ENCODE results near the gene SHMT2.

Gene SHMT2

DNA sequence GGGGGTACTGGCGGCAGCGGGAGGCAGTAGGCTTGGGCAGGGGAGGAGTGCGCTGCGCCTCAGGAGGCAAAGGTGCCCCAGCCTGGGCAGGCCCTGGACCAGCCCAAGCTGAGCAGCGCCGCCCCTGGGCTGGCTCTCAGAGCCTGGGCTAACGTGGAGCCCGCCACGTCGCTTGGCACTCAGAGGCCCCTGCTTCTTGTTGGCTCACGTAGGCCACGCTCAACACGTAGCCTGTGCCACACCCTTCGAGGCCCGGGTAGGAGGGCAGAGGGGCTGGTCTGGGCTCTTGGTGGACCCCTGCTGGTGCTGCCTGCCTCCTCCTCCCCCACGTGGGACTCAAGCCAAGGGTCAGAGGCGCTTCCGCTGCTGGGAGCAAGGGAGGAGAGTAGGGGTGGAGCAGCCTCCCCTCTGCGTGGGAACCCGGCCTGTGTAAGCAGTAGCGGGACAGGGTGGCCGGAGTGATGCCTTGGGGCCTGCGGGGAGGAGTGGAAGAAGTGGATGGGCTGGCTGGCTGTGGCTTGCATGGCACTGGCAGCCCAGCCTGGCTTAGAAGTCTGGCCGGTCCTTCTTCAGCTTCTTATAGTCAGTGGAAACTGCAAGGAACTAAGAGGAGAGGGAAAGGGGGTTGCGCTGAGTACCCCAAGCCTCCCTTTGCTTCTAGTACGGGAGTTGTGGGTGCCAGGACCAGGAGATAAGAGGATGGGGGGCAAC is 5.7 kb downstream of the SHMT2 start:
- no peak overlapping the region for H3K4me3 ChIP-seq (ENCODE audit: low read length)
- DNase-seq (ENCODE audit: low read depth, low spot score) = no peak

DNA sequence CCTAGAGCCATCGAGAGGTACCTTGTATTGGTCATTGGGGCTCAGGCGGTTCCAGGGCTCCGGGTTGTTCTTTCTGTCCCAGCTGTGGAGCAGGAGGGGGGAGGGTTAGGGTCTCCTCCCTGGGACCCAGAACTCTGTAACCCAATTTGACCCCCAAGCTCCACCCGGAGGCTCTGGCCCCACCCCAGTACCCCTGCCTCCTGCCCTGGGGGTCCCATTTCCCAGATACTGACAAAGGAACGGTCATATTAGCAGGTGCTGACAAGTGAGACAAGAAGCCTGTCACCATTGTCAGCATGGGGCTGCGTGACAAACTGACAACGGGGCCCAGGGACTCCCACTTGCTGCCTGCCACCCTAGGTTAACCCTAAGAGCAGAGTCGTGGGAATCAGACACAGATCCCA is 6.2 kb downstream of the SHMT2 start:
- no peak overlapping the region for H3K4me3 ChIP-seq (ENCODE audit: low read length)
- DNase-seq (ENCODE audit: low read depth, low spot score) = no peak

DNA sequence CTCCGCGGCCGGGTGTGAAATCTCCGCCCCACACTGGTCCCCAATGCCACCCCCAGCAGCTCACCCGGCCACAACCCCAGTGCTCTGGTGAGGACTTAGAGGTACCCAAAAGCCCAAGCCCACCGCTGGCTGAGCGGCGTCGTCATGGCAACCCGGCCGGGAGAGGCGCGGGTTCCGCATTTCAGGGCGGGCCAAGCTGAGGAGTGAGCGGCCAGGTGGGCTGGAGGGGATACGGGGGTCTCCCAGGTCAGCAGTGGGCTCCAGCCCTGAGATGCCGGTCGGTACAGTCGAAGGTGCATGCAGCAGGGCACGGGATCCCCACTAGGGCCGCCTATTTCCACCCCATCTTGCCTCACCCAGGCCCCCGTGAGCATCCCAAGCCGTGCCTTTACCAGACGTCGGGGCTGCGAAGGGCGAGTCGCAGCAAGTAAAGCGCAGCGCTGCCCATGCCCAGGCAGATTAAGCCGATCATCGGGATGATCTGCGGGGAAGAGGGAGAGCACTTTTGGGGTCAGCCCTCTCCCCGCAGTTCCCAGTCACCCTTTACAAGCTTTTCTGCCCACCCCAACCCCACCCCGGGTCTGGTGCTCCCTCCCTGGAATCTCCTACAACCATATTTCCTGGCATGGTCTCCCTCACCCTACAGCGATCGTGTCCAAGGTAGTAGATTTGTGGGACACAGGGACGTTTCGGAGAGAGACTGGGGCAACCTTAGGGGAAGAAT is 6.9 kb downstream of the SHMT2 start:
- H3K4me3 ChIP-seq (ENCODE audit: low read length) = no peak overlapping the region
- no peak for DNase-seq (ENCODE audit: low read depth, low spot score)

DNA sequence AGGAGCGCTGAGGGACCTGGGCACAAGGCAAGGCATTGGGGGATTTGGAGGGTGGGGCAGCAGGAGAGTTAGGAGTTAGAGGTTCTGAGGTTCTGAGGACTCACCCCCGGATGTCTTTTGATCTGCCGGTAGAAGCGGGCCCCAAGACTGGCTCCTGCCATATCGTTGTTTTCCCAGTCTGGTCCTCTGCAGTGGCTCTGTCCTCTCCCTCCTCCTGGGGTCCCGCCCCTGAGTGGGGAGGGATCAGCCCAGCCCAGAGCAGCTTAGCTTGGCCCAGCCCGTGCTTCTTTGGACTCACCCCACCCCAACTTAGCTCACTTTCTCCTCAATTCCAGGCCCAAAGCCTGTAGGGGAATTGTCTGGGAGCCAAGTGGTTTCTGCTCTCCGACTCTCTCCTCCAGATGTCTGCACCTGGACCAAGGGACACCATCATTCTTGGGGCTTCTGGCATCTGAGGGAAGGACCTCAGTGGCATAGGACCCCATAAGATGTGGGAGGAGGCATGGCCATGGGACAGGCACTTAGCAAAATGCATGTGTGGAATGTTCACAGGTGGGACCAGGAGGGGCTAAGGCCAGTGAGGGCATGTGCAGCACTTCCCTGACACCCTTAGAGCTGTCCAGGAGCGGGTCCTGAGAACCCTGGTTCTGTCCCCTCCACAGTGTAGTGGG is 7.5 kb downstream of the SHMT2 start:
- no peak overlapping the region for H3K4me3 ChIP-seq (ENCODE audit: low read length)
- DNase-seq (ENCODE audit: low read depth, low spot score) = no peak

DNA sequence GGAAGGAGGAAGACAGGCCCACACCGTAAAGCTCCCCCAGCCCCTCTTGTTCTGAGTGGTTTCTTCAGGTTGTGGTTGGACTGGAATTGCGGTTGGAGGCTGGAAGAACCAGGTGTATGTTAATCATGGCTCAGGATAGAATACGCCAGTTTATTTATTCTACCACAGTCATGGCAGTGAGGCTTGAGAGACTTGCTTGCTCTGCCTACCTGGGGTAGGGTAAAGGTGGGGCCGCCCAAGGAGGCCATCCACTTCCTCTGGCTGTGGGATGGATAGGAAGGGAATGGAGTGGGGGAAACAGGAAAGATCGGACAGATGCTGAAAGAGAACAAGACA is 8.1 kb downstream of the SHMT2 start:
- DNase-seq (ENCODE audit: low read depth, low spot score) = no peak

DNA sequence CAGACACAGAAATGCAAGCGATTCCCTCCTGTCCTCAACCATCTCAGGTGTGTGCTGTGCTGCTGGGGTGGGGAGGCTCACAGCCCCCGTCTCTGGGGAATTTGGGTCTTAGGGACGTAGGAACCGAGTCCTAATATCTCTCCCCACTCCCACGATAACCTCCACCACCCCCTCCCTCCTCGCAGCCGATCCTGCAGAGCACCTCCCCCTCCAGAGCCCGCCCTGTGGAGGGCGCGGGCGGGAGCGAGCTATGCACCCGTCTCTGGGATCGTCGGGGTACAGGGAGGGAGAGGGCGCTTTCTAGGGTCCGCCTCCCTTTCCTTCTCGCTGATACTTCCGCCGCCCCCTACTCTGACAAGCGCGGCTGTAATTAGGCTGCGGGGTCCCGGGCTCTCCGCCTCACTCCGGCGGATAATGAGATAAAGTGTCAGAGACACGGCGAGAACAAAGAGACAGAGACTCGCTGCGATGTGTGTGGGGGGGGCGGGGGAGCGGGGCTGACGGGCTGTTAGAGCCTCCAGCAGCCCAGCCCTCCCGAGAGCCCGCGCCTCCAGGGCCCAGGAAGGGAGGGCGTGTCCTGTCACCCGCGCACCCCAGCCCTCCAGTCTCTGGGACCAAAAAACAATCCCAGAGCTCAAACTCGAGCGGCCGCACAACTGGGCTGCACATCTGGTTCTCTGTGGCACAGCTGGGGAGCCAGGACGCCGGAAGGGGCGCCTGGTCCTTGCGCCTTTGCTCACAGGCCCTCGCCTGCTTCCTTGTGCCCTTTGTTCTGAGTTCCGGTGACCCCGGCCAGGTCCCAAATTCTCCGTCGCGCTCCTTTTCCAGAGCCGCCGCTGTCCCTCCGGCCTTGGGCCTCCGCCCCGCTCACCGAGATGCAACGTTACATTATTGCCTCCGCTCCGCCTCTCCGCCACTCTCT is 8.7 kb downstream of the SHMT2 start:
- peak overlapping the region; percentile 65 for H3K4me3 ChIP-seq (ENCODE audit: low read length)
- no peak for DNase-seq (ENCODE audit: low read depth, low spot score)

More for the DNA sequence above, 8.1 kb downstream of the SHMT2 start:
- H3K4me3 ChIP-seq (ENCODE audit: low read length) = peak overlapping the region; percentile 65

DNA sequence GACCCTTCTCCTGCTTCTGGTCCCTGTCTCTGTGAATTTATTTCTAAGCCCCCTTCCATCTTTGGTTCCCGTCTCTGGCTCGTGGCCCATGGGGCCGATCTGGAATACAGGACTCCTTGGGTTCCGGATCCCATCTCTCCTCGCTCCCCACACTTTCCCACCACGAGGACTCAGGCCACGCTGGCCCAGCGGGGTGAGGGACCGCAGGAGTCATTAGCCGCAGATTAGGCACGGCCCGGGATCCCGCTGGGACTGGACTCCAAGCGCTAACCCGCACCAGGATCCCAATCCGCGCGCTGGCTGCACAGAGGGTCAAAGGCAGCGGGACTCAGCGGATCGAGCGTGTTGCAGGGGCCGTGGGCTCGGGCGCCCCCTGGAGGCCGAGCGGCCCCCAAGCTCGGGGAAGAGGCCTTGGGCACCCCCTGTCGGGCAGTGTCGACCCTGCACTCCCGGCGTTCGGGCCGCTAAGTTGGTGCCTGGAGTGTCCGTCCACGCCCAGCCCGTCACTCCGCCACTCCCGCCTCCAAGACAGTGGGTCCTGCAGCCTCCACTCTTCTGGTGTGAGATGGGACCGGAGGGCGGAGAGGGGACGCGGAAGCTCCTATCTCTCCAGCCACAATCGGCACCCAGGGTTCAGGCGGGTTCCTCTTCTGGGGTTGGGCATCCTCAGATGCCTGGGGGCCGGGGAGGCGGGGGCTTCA is 9.5 kb downstream of the SHMT2 start:
- DNase-seq (ENCODE audit: low read depth, low spot score) = peak; percentile 67

DNA sequence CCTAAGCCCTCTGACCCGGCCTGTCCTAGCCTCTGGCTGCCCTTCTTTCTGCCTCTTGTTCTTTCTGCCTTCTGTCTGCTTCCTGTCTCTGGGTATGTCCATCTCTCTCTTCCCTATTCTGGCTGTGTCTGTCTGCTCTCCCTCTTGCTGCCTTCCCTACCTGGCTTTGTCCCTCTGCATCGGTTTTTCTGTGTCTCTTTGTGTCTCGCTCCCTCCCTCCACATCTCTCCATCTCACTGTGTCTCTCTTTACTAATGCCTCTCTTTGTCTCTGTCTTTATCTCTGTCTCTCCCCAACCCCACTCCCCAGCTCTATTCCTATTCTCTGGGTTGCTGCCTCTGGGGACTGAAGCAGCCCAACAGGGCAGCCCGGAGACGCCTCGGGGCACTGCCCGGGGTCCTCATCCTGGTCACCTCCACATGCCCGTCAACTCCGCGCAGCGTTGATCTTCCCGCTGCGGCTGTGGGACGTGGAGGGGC is 10.1 kb downstream of the SHMT2 start:
- no peak for DNase-seq (ENCODE audit: low read depth, low spot score)
- H3K4me3 ChIP-seq (ENCODE audit: low read length) = peak overlapping the region; percentile 65

More for the DNA sequence above, 9.5 kb downstream of the SHMT2 start:
- peak overlapping the region; percentile 65 for H3K4me3 ChIP-seq (ENCODE audit: low read length)

DNA sequence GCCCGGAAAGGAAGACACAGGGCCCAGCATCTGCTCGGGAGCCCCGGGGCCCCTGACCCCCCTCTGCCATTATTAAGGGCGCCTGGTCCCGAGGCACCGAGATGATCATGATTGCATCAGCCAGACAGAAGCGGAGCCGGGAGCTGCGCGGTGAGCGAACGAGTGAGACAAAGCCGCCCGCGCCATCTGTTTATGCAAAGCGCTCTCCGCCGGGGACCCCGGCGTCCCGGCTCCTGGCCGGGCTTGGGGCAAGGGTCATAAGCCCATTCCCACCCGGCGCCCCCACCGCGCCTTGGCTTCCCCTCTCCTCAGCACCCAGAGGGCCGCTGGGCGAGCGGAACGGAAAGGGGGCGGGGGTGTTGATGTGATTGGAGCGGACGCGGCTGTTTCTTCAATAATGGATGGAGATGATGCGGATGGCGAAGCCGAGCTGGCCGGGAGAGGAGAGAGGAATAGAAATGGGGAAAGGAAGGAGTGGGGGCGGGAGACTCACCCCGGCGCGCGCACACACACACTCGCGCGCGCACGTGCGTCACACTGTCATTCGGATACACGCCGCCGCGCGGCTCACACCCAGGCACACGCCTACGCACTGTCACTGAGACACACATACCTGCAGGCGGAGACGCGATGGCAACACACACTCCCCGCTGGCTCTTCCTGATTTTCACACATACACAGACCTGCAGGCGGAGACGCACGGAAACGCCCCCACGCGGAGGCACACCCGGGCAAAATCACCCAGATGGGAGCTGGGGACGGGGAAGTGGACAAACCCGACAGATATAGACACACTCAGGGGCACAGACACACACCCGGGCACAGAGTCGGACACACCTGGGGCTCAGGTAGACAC is 10.8 kb downstream of the SHMT2 start:
- DNase-seq (ENCODE audit: low read depth, low spot score) = peak; percentile 76
- peak overlapping the region; percentile 65 for H3K4me3 ChIP-seq (ENCODE audit: low read length)

DNA sequence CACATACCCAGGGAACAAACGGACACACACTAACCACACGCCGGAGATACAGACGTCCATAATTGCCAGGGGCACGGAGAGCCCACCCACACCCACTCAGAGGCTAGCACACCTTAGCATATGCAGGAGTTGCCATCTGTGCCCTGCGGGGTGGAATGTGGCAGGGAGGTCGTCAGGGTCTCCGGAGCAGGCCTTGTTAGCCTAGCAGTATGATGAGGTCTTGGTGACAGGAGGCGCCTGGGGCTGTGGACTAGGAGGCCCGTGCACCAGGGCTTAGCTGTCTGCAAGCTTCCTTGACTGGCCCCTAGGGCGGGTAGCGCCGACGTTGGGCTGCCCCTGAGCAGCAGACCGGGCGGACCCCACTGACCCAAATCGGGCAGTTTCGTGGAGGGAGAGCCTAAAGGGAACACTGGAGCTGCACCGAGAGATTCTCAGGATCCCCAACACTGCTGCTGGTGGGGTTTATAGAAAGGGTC is 11.5 kb downstream of the SHMT2 start:
- peak overlapping the region; percentile 65 for H3K4me3 ChIP-seq (ENCODE audit: low read length)
- DNase-seq (ENCODE audit: low read depth, low spot score) = no peak

DNA sequence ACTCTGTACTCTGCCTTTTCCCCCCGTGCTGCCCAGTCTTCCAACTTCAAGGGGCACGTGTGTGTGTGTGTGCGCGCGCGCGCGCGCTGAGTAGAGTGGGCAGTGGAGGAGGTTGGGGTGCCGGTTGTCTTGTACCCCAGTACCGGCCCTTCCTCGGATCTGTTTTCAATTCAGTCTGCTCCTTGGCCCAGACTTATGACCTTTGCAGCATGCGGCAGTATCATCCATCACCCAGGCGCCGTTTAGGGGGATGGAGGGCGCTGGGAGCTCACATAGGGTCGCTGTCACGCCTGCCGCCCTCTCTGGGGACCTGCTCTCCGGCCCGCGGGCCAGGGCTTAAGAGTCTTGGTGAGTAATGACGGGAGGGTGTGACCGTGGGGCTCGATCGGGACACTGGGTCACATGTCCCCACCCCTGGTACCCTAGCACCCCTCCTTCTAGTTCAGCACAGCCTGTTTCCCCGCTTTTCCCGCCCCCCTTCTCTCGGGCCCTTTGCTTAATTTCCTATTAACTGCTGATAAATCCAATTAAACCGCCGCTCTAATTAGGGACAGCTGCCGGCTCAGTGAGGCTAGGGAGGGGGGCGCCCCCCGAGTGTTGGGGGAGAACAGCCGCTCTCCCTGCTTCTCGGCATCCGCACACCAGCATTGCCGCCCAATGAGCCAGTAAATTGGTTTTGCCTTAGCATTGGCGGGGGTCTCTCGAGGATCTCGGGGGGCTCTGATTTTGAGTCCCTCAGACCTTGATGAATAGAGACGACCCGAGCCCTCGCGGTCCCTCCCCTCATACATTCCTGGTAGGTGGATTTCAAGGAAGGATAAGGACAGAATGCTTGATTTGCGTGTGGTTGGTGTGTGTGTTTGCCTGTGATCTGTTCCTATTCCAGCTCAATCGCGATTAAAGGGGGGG is 12.1 kb downstream of the SHMT2 start:
- DNase-seq (ENCODE audit: low read depth, low spot score) = no peak
- no peak overlapping the region for H3K4me3 ChIP-seq (ENCODE audit: low read length)

DNA sequence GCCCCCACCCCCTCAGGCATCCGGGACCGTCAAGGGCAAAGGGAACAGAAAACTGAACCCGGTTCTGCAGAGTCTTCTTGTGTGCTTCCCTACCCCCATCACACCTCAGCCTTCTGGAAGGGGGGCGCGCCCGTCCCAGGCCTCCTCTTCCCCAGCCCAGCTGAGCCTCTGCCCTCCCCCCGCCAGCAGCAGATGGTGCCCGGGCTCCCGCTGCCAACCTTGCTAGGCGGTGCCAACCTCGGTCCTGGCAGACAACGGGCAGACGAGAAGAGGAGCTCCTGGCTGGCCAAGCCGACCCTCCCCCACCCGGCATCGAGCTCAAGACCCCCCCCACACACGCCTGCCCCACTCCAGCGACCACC is 12.8 kb downstream of the SHMT2 start:
- DNase-seq (ENCODE audit: low read depth, low spot score) = no peak
- H3K4me3 ChIP-seq (ENCODE audit: low read length) = no peak overlapping the region

DNA sequence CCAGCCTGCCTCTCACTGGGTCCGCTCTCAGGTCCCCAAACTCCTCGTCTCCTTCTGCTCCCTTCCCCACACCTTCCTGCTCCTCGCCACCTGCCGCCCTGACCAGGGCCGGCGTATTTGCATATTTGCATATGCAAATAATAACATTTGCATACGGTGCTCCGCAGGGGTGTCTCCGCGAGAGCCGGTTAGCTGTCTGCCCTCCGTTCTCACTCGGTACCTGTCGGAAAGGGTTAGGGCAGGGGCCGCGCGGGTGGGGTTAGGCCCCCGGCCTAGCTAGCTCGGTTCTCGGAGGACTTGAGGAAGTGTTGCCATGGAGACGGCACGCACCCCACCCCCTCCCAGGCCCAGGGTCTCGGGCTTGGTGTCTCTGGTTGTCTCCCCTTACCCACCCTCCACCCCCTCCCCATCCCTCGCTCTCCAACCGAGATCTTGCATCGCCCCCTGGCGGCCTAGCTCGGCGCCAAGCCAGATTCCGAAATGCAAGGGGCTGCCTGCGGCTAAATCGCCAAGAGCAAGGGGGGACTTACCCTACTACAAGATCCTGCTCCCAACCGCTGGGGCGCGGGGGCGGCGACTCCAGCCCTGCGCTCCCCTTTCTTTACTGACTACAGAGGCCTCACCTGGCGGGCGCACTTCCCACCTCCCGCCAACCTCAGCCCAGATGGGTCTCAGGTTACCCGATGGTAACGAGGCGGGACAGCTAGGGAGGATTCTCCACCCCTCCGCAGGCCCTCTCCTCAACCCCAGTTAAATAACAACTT is 13.4 kb downstream of the SHMT2 start:
- H3K4me3 ChIP-seq (ENCODE audit: low read length) = peak overlapping the region; percentile 48
- peak; percentile 67 for DNase-seq (ENCODE audit: low read depth, low spot score)

DNA sequence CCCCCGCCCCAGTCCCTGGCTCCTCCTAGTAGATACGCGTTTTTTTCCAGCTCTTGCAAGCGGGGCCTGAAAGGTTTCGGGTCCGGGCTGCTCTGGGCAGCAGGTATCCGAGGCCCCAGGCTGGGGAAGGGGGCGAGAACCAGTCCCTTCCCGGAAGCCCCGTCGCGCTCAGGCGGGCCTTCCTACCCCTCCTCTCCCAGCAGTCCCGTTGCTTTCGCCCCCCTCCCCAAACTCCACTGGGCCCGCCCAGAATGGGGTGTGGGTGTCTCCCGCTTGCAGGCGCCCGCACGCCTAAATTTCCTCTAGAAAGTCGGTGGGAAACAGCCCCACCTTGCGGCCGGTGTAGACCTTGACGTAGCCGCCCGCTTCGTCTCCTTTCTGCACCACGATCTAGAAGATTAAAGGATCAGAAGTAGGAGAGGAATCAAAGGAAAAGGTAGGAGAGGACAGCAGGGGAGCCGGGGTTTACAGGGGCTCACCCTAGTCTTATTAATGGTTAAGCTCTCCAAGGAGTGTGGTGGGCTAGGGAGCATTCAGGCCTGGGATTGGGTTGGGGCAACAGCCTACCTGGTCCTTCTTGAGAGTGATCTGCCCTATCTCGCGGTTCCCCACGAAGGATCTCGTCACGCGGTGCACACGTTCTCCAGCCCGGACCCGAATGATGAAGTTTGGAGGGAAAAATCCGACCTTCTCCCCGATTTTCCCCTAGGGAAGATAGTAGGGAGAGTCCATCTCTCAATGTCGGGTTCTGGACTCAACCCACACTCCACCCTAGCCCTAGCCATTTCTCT is 14.2 kb downstream of the SHMT2 start:
- peak; percentile 75 for DNase-seq (ENCODE audit: low read depth, low spot score)
- peak overlapping the region; percentile 48 for H3K4me3 ChIP-seq (ENCODE audit: low read length)

DNA sequence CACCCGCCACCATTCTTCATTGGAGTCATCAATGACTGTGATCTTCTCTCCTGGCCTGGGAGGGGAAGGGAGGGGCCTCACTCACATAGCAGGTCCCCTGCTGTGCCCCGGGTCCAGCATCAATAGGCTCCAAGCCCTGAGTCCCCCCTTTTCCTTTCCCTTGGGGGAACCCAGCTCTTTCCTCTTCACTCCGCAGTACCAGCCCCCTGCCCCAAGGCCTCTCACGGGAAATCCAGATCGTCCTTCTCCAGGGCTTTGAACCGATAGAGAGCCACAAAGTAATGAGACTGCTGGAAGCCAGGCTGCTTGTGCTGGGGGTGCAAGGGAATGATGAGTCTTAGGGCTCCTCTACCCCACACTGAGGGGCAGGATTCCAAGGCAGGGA is 14.8 kb downstream of the SHMT2 start:
- no peak overlapping the region for H3K4me3 ChIP-seq (ENCODE audit: low read length)
- no peak for DNase-seq (ENCODE audit: low read depth, low spot score)

Measured in Jurkat, Clone E6-1 (cell line).